Ishikawa (cell line): ENCODE results near the gene GMDS.

Experiments used
- CEBPB ChIP-seq: IDR thresholded peaks from 2 replicates; pipeline ENCODE4 v1.6.1; 2012
- EGR1 ChIP-seq: IDR thresholded peaks from 2 replicates; pipeline ENCODE4 v1.6.1; 2012
- EP300 ChIP-seq: IDR thresholded peaks from 2 replicates; pipeline ENCODE4 v1.6.1; 2012; ENCODE audit warnings: borderline replicate concordance
- FOXM1 ChIP-seq: IDR thresholded peaks from 2 replicates; pipeline ENCODE4 v1.6.1; 2012; ENCODE audit warnings: low read depth, borderline replicate concordance
- MAX ChIP-seq: IDR thresholded peaks from 2 replicates; pipeline ENCODE4 v1.6.1; 2012
- REST ChIP-seq: IDR thresholded peaks from 2 replicates; pipeline ENCODE4 v1.6.1; 2012; ENCODE audit warnings: low read depth, mild to moderate bottlenecking
- TAF1 ChIP-seq: IDR thresholded peaks from 2 replicates; pipeline ENCODE4 v1.6.1; 2012; ENCODE audit warnings: low read depth, mild to moderate bottlenecking
- USF1 ChIP-seq: IDR thresholded peaks from 2 replicates; pipeline ENCODE4 v1.6.1; 2012

GRCh38 chr6:1839361-1839760 is 406.0 kb downstream of the GMDS start:
- TF ChIP-seq EGR1 (no peak), USF1 (no peak), MAX (no peak), CEBPB (no peak), REST (no peak), EP300 (no peak), TAF1 (no peak), FOXM1 (no peak)
